ENCODE data around the gene ENG.
"Not testable (repeated sequence)": the region's sequence is repeated elsewhere in the genome, so short reads cannot be mapped to it uniquely, and the experiment has no call there.

The ENG gene

DNA sequence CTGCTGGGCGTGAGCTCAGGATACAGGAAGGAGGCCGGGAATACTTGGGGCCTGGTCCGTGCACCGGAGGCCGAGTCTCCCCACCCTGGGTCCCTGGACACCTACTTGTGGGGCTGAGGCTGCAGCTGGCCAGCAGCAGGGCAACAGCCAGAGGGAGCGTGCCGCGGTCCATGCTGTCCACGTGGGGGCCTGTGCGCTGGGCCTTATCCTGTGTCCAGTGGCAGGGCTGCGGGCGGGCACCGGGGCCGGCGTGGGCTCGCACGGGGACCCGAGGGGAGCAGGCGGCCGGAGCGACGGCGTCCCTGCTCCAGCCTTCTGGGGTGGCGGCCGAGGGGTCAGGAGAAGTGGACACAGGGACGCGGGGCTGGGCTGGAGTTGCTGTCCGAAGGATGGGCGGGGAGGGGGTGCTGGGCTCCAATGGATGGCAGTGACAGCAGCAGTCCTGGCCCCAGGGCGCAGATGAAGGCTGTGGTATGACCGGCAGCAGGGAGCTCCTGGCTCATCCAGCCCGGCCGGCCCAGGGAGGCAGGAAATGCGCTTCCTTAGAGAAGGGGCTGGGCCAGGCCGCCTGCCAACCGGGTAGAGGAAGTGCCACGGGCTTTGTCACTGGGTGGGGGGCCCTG lies at the start of gene ENG:
Gene ENG (minus strand): TSS at position 475 of the 623 bp plus-strand sequence. CDS start 303 bp downstream, at position 172.
- no peak for DNase-seq

DNA sequence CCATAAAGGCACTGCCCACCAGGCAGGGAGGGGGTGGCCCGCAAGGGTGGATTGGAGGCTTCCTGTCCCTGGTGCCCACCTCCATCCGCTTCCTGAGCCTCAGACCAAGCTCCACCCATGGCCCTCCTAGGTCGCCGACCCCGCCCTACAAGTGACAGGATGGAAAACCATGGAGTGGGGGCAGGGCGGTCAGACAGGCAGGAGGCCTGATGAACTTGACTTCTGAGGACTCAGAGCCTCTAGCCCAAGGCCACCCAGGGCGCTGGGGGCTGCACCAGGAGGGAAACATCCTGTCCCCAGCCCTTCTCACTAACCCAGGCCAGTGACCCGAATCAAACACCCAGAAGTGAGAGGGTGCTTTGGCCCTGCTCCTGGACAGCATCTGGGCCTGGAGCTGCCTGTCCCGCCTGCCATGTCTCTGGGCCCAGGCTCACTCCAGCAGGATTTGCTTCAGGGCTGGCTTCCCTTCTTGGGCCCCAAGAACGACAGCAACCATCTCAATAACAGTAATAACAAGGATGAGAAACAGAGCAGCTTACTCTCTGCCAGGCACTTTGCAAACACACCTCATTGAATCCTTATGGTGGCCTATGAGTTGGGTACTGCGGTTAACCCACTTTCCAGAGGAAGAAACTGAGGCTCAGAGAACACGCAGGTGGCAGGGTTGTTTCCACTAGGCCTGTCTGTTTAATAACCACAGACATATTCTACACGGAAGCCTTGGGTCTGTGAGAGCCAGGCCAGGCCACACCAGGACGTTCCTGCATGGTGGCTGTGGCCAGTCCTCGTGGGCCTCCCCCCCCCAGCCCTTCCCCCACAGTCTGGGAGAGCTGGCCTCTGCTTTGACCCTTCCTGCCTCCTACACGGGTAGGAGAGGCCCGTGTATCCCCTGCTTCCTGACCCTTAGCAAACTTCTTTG lies 49.4 kb upstream of the ENG start:
- no peak for DNase-seq

DNA sequence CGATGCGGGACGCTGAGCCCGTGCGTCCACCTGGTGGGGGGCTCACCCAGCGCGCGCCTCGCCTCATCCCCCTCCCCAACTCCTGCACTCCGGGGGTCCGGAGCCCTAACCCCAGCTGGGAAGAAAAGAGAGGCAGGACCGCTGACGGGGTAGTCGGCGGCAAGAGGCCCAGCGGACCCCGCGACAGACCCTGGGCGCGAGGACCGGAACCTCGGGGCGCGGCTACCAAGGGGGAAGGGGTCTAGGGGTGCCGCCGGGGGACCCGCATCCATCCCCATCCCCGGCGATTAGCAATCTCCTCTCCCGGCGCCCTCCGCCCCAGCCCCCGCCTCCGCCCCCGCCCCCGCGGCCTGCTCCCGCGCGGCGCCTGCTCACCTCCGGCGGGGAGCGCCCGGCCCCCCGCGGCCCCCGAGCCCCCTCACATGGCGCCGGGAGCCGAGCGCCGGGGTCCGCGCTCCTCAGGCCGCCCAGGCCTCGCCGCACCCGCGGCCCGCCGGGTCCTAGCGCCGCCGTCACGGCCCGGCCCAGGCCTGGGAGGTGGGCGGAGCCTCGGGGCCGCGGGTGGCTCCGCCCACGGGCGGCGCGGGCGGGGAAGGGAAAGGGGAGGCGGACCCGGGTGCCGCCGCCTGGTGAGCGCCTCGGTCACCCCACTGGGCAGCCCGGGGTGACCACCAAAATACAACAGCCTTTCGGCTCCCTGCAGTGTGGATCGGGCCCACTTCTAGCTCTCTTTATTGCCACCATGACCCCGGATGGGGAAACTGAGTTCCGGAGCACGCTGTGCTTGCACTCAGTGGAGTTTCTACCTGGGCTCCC lies 44.9 kb upstream of the ENG start, which contains the start of gene ST6GALNAC6:
Gene ST6GALNAC6 (minus strand): TSS at position 476 of the 816 bp plus-strand sequence. CDS start 1,622 bp downstream, outside the sequence.
- DNase-seq, result no peak

DNA sequence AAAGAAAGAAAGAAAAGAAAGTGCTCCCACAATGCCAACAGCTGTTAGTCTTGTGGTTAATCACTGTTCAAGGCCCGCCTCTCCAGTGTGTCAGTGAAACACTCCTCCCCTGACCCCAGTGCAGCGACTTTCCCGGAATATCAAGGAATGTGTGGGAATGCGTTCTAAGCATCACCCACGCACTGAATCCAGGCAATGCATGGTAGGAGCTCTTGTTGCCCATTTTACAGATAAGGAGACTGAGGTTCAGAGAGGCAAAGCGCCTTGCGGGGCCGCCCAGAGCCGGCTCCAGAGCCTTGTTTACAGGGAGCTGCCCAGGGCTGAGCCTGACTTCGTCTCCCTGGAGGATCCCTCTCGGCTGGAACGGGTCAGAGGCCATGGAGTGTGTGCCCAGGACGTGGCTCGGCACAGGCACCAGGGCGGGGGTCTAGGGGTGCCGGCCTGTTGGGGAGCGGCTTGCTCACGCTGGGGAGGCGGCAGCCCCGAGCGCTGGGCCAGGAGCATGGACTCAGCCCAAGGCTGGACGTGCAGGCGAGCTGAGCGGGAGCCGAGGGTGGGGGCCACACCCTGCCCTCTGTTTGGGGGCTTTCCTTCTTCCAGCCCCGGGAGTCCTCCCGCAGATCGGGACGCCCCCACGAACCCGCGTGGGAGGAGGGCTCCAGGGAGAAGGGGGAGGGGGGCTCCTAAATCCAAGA lies 44.1 kb upstream of the ENG start:
- no peak for DNase-seq

DNA sequence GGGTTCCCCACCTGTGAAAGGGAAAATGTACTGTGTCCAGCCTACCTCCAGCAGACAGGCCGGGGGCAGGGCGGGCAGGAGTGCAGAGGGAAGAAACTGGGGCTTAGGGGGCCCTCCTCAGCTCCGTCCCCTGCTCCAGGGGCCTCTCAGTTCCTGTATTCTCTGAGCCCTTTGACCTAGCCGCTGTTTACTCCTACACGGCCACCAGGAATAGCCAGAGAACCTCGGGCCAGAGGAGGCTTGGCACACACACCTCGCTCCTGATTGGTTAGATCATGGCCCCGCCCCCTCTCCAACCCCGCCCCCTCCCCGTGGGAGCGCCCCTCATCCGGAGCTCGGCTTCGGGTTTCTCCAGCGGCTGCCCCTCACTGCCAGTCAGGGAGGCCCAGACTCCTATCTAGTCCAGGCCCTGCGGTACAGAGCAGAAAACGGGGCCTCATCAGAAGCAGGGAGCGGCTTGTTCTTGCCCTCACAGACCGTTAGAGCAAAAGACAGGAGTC lies 42.8 kb upstream of the ENG start:
- no peak for DNase-seq

DNA sequence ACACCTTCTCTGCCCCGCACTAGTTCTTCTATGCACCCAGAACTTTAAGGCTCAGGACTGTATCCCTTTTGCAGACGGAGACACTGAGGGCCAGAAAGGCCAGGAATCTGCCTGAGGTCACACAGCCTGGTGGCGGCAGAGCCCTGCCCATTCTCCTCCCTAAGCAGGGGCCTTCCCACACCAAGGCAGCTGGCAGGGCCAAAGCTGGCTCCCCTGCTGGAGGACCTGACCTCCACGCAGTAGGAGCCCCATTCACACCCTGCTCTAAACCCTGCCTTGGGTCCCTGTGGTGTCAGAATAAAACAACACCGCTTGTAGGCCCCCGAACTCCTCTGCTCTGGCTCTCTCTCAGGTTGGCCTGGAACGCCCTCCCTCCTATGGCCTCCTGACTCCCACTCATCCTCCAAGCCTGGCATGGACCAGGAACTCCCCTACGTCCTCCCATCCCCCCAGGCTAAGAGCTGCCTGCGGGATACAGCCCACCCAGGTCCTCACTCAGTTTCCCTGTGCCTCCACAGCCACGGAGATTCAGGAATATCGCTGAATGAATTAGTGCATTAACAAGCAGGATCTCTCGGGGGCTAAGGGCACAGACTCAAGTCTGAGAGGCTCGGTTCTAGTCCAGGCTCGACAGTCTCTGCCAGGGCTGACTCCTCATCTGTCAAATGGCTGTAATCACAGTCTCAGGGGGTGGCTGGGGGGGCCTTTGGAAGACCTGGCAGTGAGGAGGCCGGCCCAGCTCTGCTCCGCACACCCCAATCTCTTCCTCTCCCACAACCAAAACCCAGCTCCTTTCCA lies 42.1 kb upstream of the ENG start:
- no peak for DNase-seq

DNA sequence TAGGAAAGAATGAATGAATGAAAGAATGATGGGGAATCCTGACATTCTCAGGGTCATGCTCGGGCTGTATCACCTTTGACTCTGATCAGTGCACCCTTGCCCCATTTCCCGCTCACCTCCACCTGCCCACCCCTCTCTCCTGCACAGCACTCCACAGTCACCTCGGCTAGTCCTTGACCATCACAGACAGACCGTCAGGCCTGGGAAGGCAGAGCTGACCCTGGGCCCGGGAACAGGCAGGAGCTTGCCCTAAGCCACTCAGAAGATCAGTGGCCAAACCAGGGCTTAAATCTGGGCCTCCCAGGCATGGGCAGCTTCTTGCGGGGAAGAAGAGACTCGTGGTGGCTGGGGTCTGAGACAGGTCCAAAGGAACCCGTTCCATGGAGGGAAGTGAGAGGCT lies 41.4 kb upstream of the ENG start:
- no peak for DNase-seq

DNA sequence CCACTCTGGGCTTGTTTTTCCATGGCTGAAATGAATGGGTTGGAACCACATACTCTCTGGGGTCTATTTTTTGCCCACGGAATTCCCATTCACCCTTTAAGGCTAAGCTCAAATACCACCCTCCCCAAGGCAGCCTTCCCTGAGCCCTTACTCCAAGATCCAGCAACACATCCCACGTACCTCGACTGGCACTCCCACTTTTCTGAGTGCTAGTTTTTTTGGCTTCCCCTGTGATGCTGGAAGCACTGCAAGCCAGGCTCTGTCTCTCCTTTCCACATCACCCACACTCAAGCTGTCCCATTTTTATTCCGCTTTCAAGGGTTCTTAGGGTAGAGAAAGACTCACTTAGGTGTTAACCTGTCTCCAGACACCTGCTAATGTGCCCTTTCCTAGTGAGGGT lies 38.9 kb upstream of the ENG start:
- no peak for DNase-seq

DNA sequence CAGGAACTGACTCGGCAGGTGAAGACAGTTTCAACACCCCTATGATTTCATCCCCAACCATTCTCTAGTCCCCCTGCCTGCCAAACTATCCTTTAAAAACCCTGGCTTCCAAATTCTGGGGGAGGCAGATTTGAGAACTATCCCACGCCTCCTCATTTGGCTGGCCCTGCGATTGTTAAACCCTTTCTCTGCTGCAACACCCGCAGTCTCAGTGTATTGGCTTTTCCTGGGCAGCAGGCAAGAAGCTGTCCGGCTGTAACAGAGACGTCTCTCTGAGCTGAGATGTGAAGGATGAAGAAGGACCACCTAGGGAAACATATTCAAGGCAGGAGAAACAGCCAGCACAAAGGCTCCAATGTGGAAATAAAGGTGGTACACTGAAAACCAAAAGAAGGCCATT lies 38.4 kb upstream of the ENG start:
- DNase-seq, result no peak

DNA sequence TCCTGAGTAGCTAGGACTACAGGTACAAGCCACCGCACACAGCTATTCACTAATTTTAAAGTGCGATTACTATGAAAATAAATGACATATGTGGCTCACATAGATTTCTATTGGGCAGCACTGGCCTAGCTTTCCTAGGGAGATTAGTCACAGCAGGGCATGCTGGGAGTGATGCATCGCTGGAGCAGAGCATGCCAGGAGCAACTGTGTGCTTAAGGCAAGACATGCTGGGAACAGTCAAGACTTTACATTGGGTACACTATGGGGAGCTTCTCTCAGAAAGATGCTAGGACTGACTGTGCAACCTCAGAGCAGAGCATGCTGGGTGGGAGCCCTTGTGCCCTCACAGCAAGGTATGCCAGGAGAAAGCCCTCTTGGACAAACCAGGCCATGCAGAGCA lies 35.6 kb upstream of the ENG start:
- DNase-seq, result no peak

DNA sequence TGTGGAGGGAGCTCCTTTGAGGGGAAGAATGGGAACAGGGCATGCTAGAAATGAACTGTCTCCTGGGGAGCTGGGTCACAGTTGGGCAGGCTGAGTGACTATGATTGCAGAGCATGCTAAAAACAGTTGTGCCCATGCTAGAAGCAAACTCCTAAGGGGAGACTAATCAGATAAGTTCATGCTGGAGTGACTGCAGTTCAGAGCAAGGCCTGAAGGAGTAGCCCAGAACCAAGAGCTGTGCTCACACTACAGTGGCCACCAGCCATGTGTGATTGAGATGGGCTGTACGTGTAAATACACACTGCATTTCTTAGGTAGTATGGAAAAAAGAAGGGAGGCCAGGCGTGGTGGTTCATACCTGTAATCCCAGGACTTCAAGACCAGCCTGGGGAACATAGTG lies 33.3 kb upstream of the ENG start:
- no peak for DNase-seq

DNA sequence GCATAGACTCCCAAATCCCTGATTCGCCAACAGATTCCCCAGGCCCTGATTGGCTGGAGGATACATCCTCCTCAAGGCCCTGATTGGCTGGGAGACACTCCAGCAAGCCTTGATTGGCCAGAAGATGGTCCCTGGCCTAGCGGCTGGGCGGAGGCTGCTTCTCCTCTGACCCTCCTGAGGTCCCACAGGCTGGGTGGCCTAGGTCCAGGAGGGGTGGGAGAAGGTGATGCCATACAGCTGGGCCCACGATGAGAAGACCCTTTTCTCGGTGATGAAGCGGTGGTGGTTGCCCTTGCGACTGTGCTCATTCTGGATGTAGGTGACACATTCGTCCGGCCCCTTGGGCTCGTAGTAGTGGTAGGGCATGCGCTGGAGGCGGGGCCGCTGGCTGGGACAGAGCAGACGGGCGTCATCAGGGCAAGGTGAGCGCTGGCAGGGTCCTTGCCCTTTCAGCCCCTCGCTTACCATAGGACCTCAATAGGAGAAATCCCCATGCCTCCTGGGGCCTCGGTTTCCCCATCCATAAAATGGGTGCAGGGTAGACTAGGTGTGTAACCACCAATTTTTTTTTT lies 32.0 kb upstream of the ENG start:
- no peak for DNase-seq

DNA sequence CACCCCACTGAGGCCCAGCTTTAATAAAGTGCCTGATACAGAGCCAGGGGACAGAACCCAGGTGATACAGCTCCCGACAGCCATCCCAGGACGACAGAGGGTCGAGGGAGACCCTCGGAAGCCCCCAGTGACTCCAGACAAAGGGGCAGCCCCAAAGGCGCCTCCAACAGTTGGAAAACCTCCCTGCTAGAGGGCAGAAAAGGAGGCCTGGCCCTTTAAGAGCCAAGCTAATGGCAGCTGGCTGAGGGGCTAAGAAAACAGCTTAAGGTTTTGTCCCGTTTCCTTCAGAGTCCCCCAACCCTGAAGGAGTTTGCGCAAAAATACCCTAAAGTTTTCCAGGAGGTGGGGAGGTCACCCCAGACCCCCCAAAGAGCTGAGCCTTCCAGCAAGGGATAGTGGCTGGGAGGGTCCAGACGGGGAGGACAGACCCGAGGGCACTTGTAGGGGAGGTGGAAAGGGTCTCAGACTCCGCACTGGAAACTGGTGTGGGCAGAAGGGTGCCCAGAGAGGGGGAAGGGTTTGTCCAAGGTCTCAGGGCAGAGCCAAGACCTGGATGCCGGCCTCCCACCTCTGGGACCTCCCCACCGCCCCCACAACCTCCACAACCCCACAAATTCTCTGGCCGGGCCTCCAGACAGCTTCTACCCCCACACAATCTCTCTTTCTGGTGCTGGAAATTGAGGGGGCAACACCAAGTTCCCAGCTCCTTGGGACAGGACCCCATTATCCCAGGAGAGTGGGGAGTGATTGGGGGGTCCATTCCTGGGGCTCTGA lies 31.2 kb upstream of the ENG start:
- DNase-seq, result no peak

DNA sequence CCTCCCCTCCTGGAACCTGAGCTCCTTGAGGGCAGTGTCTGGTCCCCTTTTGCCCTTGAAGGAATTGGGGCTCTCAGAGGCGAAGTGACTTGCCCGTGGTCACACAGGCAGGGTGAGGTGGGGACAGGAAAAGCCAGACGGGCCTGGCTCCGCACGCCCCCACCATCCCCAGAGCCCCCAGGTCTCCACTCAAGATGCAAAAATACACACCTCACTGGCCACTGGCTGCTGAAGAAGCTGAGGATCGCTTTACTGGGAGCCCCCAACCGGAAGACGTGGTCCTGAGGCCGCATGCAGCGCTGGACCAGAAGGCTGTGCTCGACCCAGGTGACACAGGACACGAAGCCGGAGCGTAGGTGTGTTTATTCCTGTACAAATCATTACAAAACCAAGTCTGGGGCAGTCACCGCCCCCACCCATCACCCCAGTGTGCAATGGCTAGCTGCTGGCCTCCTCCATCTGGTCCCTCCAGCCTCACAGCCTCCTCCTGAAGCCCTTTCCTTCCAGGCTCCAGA lies 30.6 kb upstream of the ENG start:
- no peak for DNase-seq

DNA sequence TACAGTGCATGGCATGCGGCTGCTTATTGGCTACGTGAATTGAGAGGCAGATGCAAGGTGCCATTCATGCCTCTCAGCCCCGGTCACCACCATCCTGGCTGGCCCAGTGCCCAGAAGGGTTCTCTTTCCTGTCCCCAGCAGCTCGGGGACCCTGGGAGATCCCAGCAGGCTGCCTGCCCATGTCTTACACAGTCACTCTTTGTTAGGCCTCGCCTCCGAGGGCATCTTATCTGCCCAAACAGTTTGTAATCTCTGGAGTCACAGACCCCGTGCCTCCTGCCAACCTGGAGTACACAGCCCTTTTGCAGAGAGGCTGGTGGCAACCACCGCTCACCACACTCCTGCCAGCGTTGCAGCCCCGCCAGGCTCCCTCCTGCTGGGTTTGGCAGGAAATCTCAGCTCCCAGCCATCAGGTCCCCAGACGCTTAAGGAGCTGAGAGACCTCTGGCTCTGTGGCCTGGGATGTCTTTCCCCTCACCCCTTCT lies 30.0 kb upstream of the ENG start:
- DNase-seq, result no peak

DNA sequence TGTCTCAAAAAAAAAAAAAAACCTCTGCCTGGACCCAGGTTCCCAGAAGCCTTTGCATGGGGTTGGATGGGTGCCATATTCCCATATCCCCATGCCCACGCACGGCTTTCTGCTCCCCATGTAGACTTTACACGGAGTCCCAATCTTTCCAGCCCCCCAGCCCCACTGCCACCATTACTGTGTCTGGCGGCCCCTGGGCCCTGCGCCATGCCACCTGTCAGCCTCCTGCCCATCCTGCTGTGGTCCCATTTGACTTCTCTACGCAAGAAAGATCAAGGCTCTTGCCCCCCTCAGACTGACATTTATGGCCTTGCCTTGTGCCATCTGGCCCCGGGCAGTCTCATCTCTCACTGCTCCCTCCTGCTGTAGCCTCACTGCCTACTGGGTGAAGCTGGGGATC lies 29.5 kb upstream of the ENG start:
- DNase-seq, result no peak

DNA sequence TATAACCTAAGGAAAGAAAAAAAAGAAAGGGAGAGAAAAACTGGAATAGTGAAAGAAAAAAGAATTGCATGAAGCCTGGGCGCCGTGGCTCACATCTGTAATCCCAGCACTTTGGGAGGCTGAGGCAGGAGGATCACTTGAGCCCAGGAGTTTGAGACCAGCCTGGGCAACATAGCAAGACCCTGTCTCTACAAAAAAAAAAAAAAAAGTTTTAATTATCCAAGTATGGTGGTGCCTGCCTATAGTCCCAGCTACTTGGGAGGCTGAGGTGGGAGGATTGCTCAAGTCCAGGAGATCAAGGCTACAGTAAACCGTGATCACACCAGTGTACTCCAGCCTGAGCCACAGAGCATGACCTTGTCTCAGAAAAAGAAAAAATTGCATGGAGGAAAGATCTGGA lies 27.3 kb upstream of the ENG start:
- DNase-seq, result not testable (repeated sequence)

DNA sequence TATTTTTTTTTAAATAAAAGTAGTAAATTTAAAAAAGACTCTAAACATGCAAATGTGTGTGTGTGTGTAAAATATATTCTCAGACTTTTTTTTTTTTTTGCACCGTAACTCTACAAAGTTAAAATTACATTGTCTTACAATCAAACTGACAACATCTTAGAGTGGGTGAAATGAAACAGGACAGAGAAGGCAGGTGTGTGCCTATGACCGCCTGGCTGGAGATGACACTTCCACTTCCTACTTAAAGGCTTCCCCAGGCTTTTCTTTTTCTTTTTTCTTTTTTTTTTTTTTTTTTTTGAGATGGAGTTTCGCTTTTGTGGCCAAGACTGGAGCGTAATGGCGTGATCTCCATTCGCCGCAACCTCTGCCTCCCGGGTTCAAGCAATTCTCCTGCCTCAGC lies 25.7 kb upstream of the ENG start:
- DNase-seq, result no peak

DNA sequence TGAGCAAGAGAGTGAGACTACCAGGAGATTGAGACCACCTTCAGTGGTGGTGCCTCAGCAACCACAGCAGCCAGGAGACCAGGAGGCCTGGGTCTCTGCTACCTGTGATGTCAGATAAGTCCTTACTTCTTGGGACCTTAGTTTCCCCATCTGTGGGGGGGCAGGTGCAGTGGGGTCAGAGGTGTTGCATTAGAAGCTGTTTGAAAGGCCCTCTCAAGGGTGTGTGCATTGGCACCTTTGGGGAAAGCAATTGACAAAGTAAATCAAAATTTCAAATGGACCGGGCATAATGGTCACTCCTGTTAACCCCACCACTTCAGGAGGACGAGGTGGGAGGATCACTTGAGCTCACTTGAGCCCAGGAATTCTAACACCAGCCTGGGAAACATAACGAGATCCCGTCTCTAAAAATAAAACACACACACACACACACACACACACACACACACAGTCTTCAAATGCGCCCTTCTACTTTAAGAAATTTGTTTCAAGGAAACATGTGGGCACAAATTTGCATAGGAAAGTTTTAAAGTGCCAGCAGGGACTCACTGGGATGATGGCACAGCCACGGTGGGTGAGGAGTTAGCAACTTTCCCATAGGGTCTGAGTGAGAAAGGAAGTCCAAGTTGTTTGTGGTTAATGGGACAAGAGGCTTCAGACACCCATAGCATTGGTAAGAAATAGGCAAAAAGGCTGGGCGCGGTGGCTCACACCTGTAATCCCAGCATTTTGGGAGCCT lies 24.4 kb upstream of the ENG start:
- DNase-seq, result no peak

Data from GOT3 (cell line).